HepG2 (cell line): Measurements from ENCODE around the gene BET1L. TPM values are rescaled to one million over a fixed set of nuclear protein-coding genes. Genes with fewer than 3 reads are reported as not detected.
A peak's percentile ranks its signal among the peaks of the same experiment; 100 is the strongest.

Experiments
- ATRX ChIP-seq: sonication (generic); formaldehyde crosslinking; IDR thresholded peaks from 2 replicates; pipeline ENCODE4 v1.4.0; 2020; ENCODE audit warnings: missing genetic modification reagents, borderline replicate concordance
- CREM ChIP-seq, 2 experiments: sonication (generic) in 1 of 2; formaldehyde crosslinking in 1 of 2; IDR thresholded peaks; 2 replicates each; pipeline versions ENCODE4 v1.4.0 to v1.6.1; 2016 to 2020; ENCODE audit warnings: antibody characterized with exemption in 1 of 2, mild to moderate bottlenecking in 1 of 2, missing genetic modification reagents in 1 of 2
- HNRNPH1 ChIP-seq: fragments of 200-400 bp; formaldehyde crosslinking; optimal IDR thresholded peaks from 2 replicates; pipeline ENCODE3; 2017; ENCODE audit warnings: mild to moderate bottlenecking, low read depth, low read length
- NFE2 ChIP-seq: sonication (generic); formaldehyde crosslinking; IDR thresholded peaks from 2 replicates; pipeline ENCODE4 v1.4.0; 2020; ENCODE audit warnings: missing genetic modification reagents
- PCBP1 ChIP-seq: fragments of 200-400 bp; formaldehyde crosslinking; IDR thresholded peaks from 2 replicates; pipeline ENCODE4 v1.6.1; 2017; ENCODE audit warnings: mild to moderate bottlenecking, low read depth, low read length, borderline replicate concordance
- SMAD9 ChIP-seq: sonication (generic); formaldehyde crosslinking; IDR thresholded peaks from 2 replicates; pipeline ENCODE4 v1.5.1; 2020; ENCODE audit warnings: mild to moderate bottlenecking, missing genetic modification reagents
- SOX13 ChIP-seq, 3 experiments: fragments of 450-650 bp in 1 of 3; sonication (generic) in 1 of 3; formaldehyde crosslinking in 1 of 3; IDR thresholded peaks in 2 of 3; conservative IDR thresholded peaks in 1 of 3; 2 replicates each; pipeline versions ENCODE4 v1.5.0 to v1.6.1; 2016 to 2020; ENCODE audit warnings: antibody characterized with exemption in 1 of 3, mild to moderate bottlenecking in 1 of 3, missing compliant biosample characterization in 1 of 3, missing genetic modification reagents in 1 of 3, moderate library complexity in 1 of 3
- SP5 ChIP-seq: IDR thresholded peaks from 2 replicates; pipeline ENCODE4 v1.6.1; 2016; ENCODE audit warnings: low read depth, borderline replicate concordance
- YEATS4 ChIP-seq: sonication (generic); formaldehyde crosslinking; IDR thresholded peaks from 2 replicates; pipeline ENCODE4 v1.4.0; 2020; ENCODE audit warnings: missing genetic modification reagents, borderline replicate concordance
- ZNF317 ChIP-seq: sonication (generic); formaldehyde crosslinking; IDR thresholded peaks from 2 replicates; pipeline ENCODE4 v1.5.0; 2020; ENCODE audit warnings: mild to moderate bottlenecking, missing genetic modification reagents
- ZNF567 ChIP-seq: sonication (generic); formaldehyde crosslinking; IDR thresholded peaks from 2 replicates; pipeline ENCODE4 v1.8.1; 2023; ENCODE audit warnings: mild to moderate bottlenecking, missing genetic modification reagents, borderline replicate concordance
- ZNF850 ChIP-seq: sonication (generic); formaldehyde crosslinking; conservative IDR thresholded peaks from 2 replicates; pipeline ENCODE4 v1.9.0; 2021; ENCODE audit warnings: mild to moderate bottlenecking, missing genetic modification reagents
- ZSCAN22 ChIP-seq: sonication (generic); formaldehyde crosslinking; IDR thresholded peaks from 2 replicates; pipeline ENCODE4 v1.4.0; 2020; ENCODE audit warnings: mild to moderate bottlenecking, missing genetic modification reagents
- polyA plus RNA-seq, 8 experiments: library from polyadenylated mRNA; depleted of rRNA in 3 of 8; stranded (reverse) in 7 of 8; unstranded in 1 of 8; fragments of >200 nt; fragmentation: Illumina TruSeq in 4 of 8; extraction: Trizol in 4 of 8; gene quantifications; 2 replicates each; pipeline versions ENCODE4 v1.2.1 to v1.2.3, GENCODE V29; 2011 to 2016; ENCODE audit warnings: low read depth in 4 of 8, missing spikeins in 1 of 8, mixed read lengths in 1 of 8; ENCODE audit not compliant: insufficient read depth in 1 of 8
- total RNA-seq, 5 experiments: library from RNA; depleted of rRNA; stranded (reverse); fragments of >200 nt; fragmentation: Illumina TruSeq; extraction: Trizol; gene quantifications; 2 replicates each; pipeline ENCODE4 v1.2.3, GENCODE V29; 2016; ENCODE audit warnings: low read depth in 1 of 5
- TF ChIP-seq, protein P1 (sequence below): IDR thresholded peaks from 2 replicates; pipeline ENCODE4 v1.6.1; 2016; ENCODE audit warnings: missing genetic modification reagents, missing compliant biosample characterization
- TF ChIP-seq, protein P2 (sequence below): sonication (generic); formaldehyde crosslinking; IDR thresholded peaks from 2 replicates; pipeline ENCODE4 v1.5.0; 2020; ENCODE audit warnings: mild to moderate bottlenecking, missing genetic modification reagents

The BET1L gene
- total and polyA plus RNA-seq, 2 of the 13 experiments (the other 11 are each of a cell fraction or from before 2014, with no cell fraction given), result 26.2 to 59.6 TPM

- peak; percentile 8; the same call in 1 of the 2 replicates for TF ChIP-seq CREM (IDR thresholded peaks at IDR 0.05)
- TF ChIP-seq CREM (CRISPR knock-in tag; IDR thresholded peaks at IDR 0.05), result no peak
- TF ChIP-seq SOX13 (IDR thresholded peaks at IDR 0.05), result no peak
- no peak; a peak in 1 of 4 replicates for TF ChIP-seq SOX13 (CRISPR knock-in tag; conservative IDR thresholded peaks at IDR 0.05 in 1 of 2, IDR thresholded peaks at IDR 0.05 in 1 of 2)
- TF ChIP-seq NFE2 (CRISPR knock-in tag), result no peak
- TF ChIP-seq ZNF850 (CRISPR knock-in tag), result no peak
- TF ChIP-seq ZNF317 (CRISPR knock-in tag), result peak; percentile 68
- no peak for TF ChIP-seq ZSCAN22 (CRISPR knock-in tag)
- TF ChIP-seq ZNF567 (CRISPR knock-in tag), result peak; percentile 46; the same call in 1 of the 2 replicates
- peak; percentile 78 for TF ChIP-seq YEATS4
- TF ChIP-seq SP5 (CRISPR knock-in tag), result peak; percentile 70; the same call in 1 of the 2 replicates
- TF ChIP-seq HNRNPH1, result no peak
- TF ChIP-seq ATRX (CRISPR knock-in tag), result no peak
- TF ChIP-seq PCBP1, result 0 out of 2 replicates have a peak, but pooled peaks have one; percentile 39
- TF ChIP-seq, protein P1, sequence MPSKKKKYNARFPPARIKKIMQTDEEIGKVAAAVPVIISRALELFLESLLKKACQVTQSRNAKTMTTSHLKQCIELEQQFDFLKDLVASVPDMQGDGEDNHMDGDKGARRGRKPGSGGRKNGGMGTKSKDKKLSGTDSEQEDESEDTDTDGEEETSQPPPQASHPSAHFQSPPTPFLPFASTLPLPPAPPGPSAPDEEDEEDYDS (CRISPR knock-in tag), result no peak
- TF ChIP-seq, protein P2, sequence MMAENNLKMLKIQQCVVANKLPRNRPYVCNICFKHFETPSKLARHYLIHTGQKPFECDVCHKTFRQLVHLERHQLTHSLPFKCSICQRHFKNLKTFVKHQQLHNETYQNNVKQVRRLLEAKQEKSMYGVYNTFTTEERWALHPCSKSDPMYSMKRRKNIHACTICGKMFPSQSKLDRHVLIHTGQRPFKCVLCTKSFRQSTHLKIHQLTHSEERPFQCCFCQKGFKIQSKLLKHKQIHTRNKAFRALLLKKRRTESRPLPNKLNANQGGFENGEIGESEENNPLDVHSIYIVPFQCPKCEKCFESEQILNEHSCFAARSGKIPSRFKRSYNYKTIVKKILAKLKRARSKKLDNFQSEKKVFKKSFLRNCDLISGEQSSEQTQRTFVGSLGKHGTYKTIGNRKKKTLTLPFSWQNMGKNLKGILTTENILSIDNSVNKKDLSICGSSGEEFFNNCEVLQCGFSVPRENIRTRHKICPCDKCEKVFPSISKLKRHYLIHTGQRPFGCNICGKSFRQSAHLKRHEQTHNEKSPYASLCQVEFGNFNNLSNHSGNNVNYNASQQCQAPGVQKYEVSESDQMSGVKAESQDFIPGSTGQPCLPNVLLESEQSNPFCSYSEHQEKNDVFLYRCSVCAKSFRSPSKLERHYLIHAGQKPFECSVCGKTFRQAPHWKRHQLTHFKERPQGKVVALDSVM, result no peak
- TF ChIP-seq SMAD9, result no peak
Measured at GRCh38 chr11:236774-237767, 29.9 kb upstream of the BET1L start, which contains the start of gene PSMD13 (continued).
